ENCODE data around the gene RHOXF1.
"Not testable (repeated sequence)": the region's sequence is repeated elsewhere in the genome, so short reads cannot be mapped to it uniquely, and the experiment has no call there.

Gene RHOXF1

DNA sequence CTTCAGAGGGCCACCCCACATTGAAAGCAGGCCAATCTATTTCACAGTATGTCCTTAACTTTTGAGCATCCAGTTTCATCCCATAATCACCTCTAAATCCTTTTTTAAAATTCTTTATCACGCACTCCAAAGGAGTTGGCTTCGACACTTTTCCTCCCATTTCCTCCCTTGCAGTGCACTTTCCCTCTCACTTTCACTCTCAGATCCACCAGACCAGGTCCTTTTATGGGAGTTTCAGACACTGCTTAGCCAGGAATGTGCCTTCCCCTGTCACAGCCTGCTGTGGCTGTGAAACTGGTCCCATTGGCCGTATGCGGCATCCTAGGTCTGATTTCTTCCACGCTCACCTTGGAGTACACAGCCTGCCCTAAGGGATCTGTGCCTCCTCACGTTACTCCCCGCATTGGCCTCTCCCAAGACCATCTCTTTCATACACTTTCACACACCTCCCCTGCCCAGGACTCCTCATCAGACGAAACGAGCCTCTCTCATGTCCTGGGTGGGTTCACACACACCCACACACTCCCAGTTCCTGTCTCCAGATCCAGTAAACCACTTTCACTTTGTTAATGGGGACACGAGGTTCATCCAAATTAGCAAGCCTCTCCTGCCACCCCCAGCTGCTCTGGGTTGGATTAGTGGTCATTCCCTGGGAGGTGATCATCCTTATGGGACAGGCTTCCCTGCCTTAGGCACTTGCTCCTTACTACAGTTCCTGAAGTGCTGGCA, 28.3 kb downstream of the RHOXF1 start:
- DNase-seq (ENCODE audit: low read depth in 2 of 3, low spot score in 2 of 3) = no peak

GRCh38 chrX:120085553-120086185, 30.0 kb downstream of the RHOXF1 start:
- not testable (repeated sequence) for DNase-seq (ENCODE audit: low read depth in 2 of 3, low spot score in 2 of 3)

GRCh38 chrX:120077590-120077989, 38.1 kb downstream of the RHOXF1 start, which contains the start of gene RHOXF2B:
RHOXF2B (minus strand) TSS chrX:120077690; CDS start chrX:120077552, 138 bp downstream.
- DNase-seq (ENCODE audit: low read depth in 2 of 3, low spot score in 2 of 3) = not testable (repeated sequence)

GRCh38 chrX:120066169-120066568, 49.5 kb downstream of the RHOXF1 start:
- not testable (repeated sequence) for DNase-seq (ENCODE audit: low read depth in 2 of 3, low spot score in 2 of 3)
